CD4-positive, CD25-positive, alpha-beta regulatory T cell (primary cell): ENCODE results near the gene C8A. TPM values are rescaled to one million over a fixed set of nuclear protein-coding genes. Genes with fewer than 3 reads are reported as not detected.
A peak's percentile ranks its signal among the peaks of the same experiment; 100 is the strongest.

ENCODE experiments used
- ATAC-seq, 2 donors: fragments of 150-1000 bp; cut with Tn5 transposase; one replicate each; pipeline ENCODE4 v1.10.0; 2021; ENCODE audit warnings: low read depth in 2 of 2, moderate number of reproducible peaks in 2 of 2, moderate library complexity in 1 of 2
- DNase-seq, 3 donors: peaks; one replicate each; pipeline versions ENCODE4 v3.0.0 to v3.0.0-alpha.2; 2012 to 2022; ENCODE audit warnings: mixed read lengths in 1 of 3
- H3K27ac ChIP-seq: one replicate; pipeline ENCODE4 v1.7.0; 2013; ENCODE audit warnings: mild to moderate bottlenecking, low read length; ENCODE audit not compliant: insufficient read depth, poor library complexity, severe bottlenecking
- H3K27me3 ChIP-seq: one replicate; pipeline ENCODE4 v1.7.0; 2013; ENCODE audit warnings: low read length; ENCODE audit not compliant: control insufficient read depth, insufficient read depth
- H3K36me3 ChIP-seq: one replicate; pipeline ENCODE4 v1.7.0; 2013; ENCODE audit warnings: mild to moderate bottlenecking, low read length, moderate library complexity; ENCODE audit not compliant: control insufficient read depth, insufficient read depth
- H3K4me1 ChIP-seq: 2 replicates; pipeline ENCODE4 v1.7.0; 2013; ENCODE audit warnings: mild to moderate bottlenecking, low read length; ENCODE audit not compliant: insufficient read depth, control insufficient read depth, poor library complexity, severe bottlenecking
- H3K4me3 ChIP-seq: one replicate; pipeline ENCODE4 v1.7.0; 2013; ENCODE audit warnings: low read depth, mild to moderate bottlenecking, low read length, moderate library complexity
- H3K9me3 ChIP-seq, 2 experiments: 1 replicate in 1 of 2; 2 replicates in 1 of 2; pipeline ENCODE4 v1.7.0; 2013; ENCODE audit warnings: low read length in 2 of 2, mild to moderate bottlenecking in 1 of 2, moderate library complexity in 1 of 2; ENCODE audit not compliant: control insufficient read depth in 2 of 2
- H3K27ac Mint-ChIP-seq, 3 donors: one replicate each; pipeline ENCODE4 v1.8.0; 2020 to 2022; ENCODE audit warnings: mild to moderate bottlenecking in 3 of 3, mixed read lengths in 3 of 3, moderate library complexity in 2 of 3
- H3K27me3 Mint-ChIP-seq: one replicate; pipeline ENCODE4 v1.8.0; 2022; ENCODE audit warnings: mild to moderate bottlenecking, mixed read lengths
- H3K36me3 Mint-ChIP-seq: one replicate; pipeline ENCODE4 v1.8.0; 2020; ENCODE audit warnings: mixed read lengths
- H3K4me1 Mint-ChIP-seq, 4 donors: one replicate each; pipeline ENCODE4 v1.8.0; 2020 to 2022; ENCODE audit warnings: mixed read lengths in 4 of 4, mild to moderate bottlenecking in 1 of 4
- H3K4me3 Mint-ChIP-seq, 4 donors: one replicate each; pipeline ENCODE4 v1.8.0; 2020 to 2022; ENCODE audit warnings: mild to moderate bottlenecking in 4 of 4, mixed read lengths in 4 of 4, moderate library complexity in 3 of 4
- H3K9me3 Mint-ChIP-seq, 7 donors: one replicate each; pipeline ENCODE4 v1.8.0; 2020 to 2022; ENCODE audit warnings: mixed read lengths in 7 of 7, mild to moderate bottlenecking in 3 of 7, moderate library complexity in 2 of 7
- polyA plus RNA-seq, 4 donors: library from polyadenylated mRNA; unstranded; fragments of 300-500 nt; fragmentation: Illumina TruSeq; gene quantifications; one replicate each; pipeline ENCODE4 v1.2.3, GENCODE V29; 2021
- total RNA-seq: library from RNA; stranded (reverse); gene quantifications from one replicate; pipeline ENCODE4 v1.2.3, GENCODE V29; 2022

The C8A gene
- total and polyA plus RNA-seq, 5 donors from 2014 or later, result not detected

GRCh38 chr1:56831871-56832693 is 22.5 kb upstream of the C8A start:
- Mint-ChIP-seq H3K4me3 (no peak overlapping the region), H3K27ac (peak overlapping the region in 1 of 3 donors; percentile 89), H3K4me1 (peaks cover 0 to 4% (median 2%) of the 10 kb centered on the region in 4 donors)

GRCh38 chr1:56833088-56833487 is 21.5 kb upstream of the C8A start:
- Histone ChIP-seq H3K36me3 (no peaks in the 10 kb centered on the region), H3K9me3 (no peaks in the 10 kb centered on the region), H3K27me3 (no peaks in the 10 kb centered on the region), H3K27ac (no peak overlapping the region), H3K4me1 (no peaks in the 10 kb centered on the region), H3K4me3 (no peak overlapping the region)
- Mint-ChIP-seq H3K4me1 (peaks cover 0 to 4% (median 2%) of the 10 kb centered on the region in 4 donors), H3K27ac (no peak overlapping the region), H3K9me3 (peaks cover 0 to 2% (median 0%) of the 10 kb centered on the region in 7 donors), H3K4me3 (no peak overlapping the region), H3K36me3 (no peaks in the 10 kb centered on the region), H3K27me3 (peaks cover 4% of the 10 kb centered on the region)
- DNase-seq (no peak), ATAC-seq (no peak)

More at GRCh38 chr1:56831871-56832693, 22.5 kb upstream of the C8A start:
- no peak overlapping the region for H3K27ac ChIP-seq
- Mint-ChIP-seq H3K9me3 (peaks cover 0 to 2% (median 0%) of the 10 kb centered on the region in 7 donors), H3K36me3 (no peaks in the 10 kb centered on the region), H3K27me3 (peaks cover 4% of the 10 kb centered on the region)
- DNase-seq, result peak; percentile 38 to 73 (median 60)
- H3K27me3 ChIP-seq, result no peaks in the 10 kb centered on the region
- H3K4me1 ChIP-seq, result no peaks in the 10 kb centered on the region
- no peaks in the 10 kb centered on the region for H3K36me3 ChIP-seq
- H3K9me3 ChIP-seq, result no peaks in the 10 kb centered on the region
- no peak overlapping the region for H3K4me3 ChIP-seq
- ATAC-seq, result peak; percentile 64 to 68

GRCh38 chr1:56834137-56834900 is 20.3 kb upstream of the C8A start:
- ATAC-seq (no peak), DNase-seq (no peak)
- H3K4me3 Mint-ChIP-seq, result no peak overlapping the region
- H3K4me1 Mint-ChIP-seq, result peaks cover 0 to 4% (median 2%) of the 10 kb centered on the region in 4 donors
- Histone ChIP-seq H3K36me3 (no peaks in the 10 kb centered on the region), H3K27me3 (no peaks in the 10 kb centered on the region), H3K9me3 (no peaks in the 10 kb centered on the region), H3K4me1 (no peaks in the 10 kb centered on the region), H3K27ac (no peak overlapping the region), H3K4me3 (no peak overlapping the region)
- H3K9me3 Mint-ChIP-seq, result peaks cover 0 to 2% (median 0%) of the 10 kb centered on the region in 7 donors
- H3K36me3 Mint-ChIP-seq, result no peaks in the 10 kb centered on the region
- no peak overlapping the region for H3K27ac Mint-ChIP-seq
- H3K27me3 Mint-ChIP-seq, result peaks cover 4% of the 10 kb centered on the region

GRCh38 chr1:56835657-56836056 is 18.9 kb upstream of the C8A start:
- Mint-ChIP-seq H3K27ac (no peak overlapping the region), H3K4me1 (peaks cover 0 to 4% (median 2%) of the 10 kb centered on the region in 4 donors), H3K9me3 (peaks cover 0 to 2% (median 0%) of the 10 kb centered on the region in 7 donors), H3K36me3 (no peaks in the 10 kb centered on the region), H3K4me3 (no peak overlapping the region), H3K27me3 (peaks cover 4% of the 10 kb centered on the region)
- Histone ChIP-seq H3K4me1 (no peaks in the 10 kb centered on the region), H3K27me3 (no peaks in the 10 kb centered on the region), H3K36me3 (no peaks in the 10 kb centered on the region), H3K27ac (no peak overlapping the region), H3K9me3 (no peaks in the 10 kb centered on the region), H3K4me3 (no peak overlapping the region)
- no peak for ATAC-seq
- no peak for DNase-seq

- H3K4me3 ChIP-seq, result no peak overlapping the region
- H3K27me3 Mint-ChIP-seq, result peaks cover 4% of the 10 kb centered on the region
- H3K36me3 ChIP-seq, result no peaks in the 10 kb centered on the region
Measured at GRCh38 chr1:56836359-56836758, 18.2 kb upstream of the C8A start.

GRCh38 chr1:56837244-56837939 is 17.2 kb upstream of the C8A start:
- no peak for ATAC-seq
- Histone ChIP-seq H3K27ac (no peak overlapping the region), H3K4me3 (no peak overlapping the region), H3K9me3 (no peaks in the 10 kb centered on the region), H3K36me3 (no peaks in the 10 kb centered on the region), H3K27me3 (no peaks in the 10 kb centered on the region), H3K4me1 (no peaks in the 10 kb centered on the region)
- Mint-ChIP-seq H3K27me3 (peaks cover 4% of the 10 kb centered on the region), H3K4me3 (no peak overlapping the region), H3K9me3 (peaks cover 0 to 2% (median 0%) of the 10 kb centered on the region in 7 donors), H3K27ac (no peak overlapping the region), H3K4me1 (peaks cover 0 to 1% (median under 1%) of the 10 kb centered on the region in 4 donors), H3K36me3 (no peaks in the 10 kb centered on the region)
- DNase-seq, result no peak

More at GRCh38 chr1:56836359-56836758, 18.2 kb upstream of the C8A start:
- Mint-ChIP-seq H3K9me3 (peaks cover 0 to 2% (median 0%) of the 10 kb centered on the region in 7 donors), H3K27ac (no peak overlapping the region), H3K4me1 (peaks cover 0 to 4% (median 2%) of the 10 kb centered on the region in 4 donors), H3K4me3 (no peak overlapping the region), H3K36me3 (no peaks in the 10 kb centered on the region)
- no peaks in the 10 kb centered on the region for H3K9me3 ChIP-seq
- no peak for DNase-seq
- ATAC-seq, result no peak
- no peaks in the 10 kb centered on the region for H3K27me3 ChIP-seq
- no peaks in the 10 kb centered on the region for H3K4me1 ChIP-seq
- H3K27ac ChIP-seq, result no peak overlapping the region

- Mint-ChIP-seq H3K4me3 (no peak overlapping the region), H3K9me3 (peaks cover 0 to 2% (median 0%) of the 10 kb centered on the region in 7 donors), H3K4me1 (no peaks in the 10 kb centered on the region), H3K36me3 (no peaks in the 10 kb centered on the region), H3K27me3 (peaks cover 4% of the 10 kb centered on the region), H3K27ac (no peak overlapping the region)
- no peaks in the 10 kb centered on the region for H3K36me3 ChIP-seq
- H3K27ac ChIP-seq, result no peak overlapping the region
- no peak overlapping the region for H3K4me3 ChIP-seq
- no peaks in the 10 kb centered on the region for H3K9me3 ChIP-seq
- DNase-seq (no peak), ATAC-seq (no peak)
- no peaks in the 10 kb centered on the region for H3K27me3 ChIP-seq
- no peaks in the 10 kb centered on the region for H3K4me1 ChIP-seq
Measured at GRCh38 chr1:56838759-56839158, 15.8 kb upstream of the C8A start.
